GM12801 (cell line): ENCODE results near the gene SMIM38.

Source experiments
- TF ChIP-seq, protein P1 (sequence below): IDR thresholded peaks from one replicate; pipeline ENCODE4 v1.5.1; 2011; ENCODE audit warnings: control low read depth; ENCODE audit not compliant: insufficient read length; ENCODE audit errors: extremely low read depth

The SMIM38 gene

DNA sequence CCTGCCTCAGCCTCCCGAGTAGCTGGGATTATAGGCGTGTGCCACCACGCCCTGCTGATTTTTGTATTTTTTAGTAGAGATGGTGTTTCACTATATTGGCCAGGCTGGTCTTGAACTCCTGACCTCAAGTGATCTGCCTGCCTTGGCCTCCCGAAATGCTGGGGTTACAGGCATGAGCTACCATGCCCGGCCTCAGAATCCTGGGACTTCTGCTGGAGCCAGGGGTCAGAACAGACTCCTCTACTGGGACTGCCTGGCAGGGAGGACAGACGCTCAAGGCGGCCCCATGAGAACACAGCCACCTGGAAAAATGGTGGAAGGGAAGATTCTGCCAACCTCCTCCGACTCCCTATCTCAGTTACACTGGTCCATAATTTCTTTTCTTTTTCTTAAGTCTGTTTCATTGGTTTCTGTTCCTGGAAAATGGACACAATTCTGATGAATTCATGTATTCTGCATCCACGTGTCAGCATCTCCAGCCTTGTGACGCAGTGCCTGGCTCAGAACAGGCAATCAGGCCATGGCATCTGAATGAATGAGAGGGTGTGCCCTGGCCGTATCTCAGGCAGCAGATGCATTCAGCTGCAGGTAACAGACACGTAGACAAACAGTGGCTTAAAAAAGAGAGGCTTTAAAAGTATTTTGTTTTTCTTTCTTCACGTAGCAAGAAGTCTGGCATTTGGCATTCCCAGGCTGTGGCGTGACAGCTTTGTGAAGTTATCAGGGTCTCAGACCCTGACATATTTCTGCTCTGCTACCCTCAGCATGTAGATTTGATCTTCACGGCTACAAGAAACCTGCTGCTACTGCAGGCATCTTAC, 4.8 kb downstream of the SMIM38 start:
- TF ChIP-seq, protein P1, sequence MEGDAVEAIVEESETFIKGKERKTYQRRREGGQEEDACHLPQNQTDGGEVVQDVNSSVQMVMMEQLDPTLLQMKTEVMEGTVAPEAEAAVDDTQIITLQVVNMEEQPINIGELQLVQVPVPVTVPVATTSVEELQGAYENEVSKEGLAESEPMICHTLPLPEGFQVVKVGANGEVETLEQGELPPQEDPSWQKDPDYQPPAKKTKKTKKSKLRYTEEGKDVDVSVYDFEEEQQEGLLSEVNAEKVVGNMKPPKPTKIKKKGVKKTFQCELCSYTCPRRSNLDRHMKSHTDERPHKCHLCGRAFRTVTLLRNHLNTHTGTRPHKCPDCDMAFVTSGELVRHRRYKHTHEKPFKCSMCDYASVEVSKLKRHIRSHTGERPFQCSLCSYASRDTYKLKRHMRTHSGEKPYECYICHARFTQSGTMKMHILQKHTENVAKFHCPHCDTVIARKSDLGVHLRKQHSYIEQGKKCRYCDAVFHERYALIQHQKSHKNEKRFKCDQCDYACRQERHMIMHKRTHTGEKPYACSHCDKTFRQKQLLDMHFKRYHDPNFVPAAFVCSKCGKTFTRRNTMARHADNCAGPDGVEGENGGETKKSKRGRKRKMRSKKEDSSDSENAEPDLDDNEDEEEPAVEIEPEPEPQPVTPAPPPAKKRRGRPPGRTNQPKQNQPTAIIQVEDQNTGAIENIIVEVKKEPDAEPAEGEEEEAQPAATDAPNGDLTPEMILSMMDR, result no peak

DNA sequence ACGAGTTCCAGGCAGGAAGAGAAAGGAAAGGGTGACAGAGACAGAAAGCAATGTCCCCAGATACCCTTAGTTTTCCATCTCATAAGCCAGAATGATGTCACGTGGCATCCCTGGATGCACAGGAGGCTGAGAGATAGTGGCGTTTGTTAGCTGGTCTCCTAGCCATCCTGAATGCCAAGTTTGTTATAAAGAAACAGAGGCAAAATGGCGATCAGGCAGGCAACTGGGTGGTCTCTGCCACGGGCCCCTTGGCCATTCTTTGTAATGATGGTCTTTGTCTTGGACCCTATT, 5.3 kb downstream of the SMIM38 start:
- TF ChIP-seq, protein P1, result no peak

DNA sequence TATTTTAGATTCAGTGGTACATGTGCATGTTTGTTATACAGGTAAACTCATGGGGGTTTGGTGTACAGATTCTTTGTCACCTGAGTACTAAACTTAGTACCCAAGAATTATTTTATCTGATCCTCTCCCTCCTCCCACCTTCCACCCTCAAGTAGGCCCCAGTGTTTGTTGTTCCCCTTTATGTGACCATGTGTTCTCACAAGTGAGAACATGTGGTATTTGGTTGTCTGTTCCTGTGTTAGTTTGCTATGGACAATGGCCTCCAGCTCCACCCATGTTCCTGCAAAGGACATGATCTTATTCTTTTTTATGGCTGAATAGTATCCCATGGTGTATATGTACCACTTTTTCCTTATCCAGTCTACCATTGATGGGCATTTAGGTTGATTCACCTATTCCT, 6.8 kb downstream of the SMIM38 start:
- TF ChIP-seq, protein P1, result no peak

DNA sequence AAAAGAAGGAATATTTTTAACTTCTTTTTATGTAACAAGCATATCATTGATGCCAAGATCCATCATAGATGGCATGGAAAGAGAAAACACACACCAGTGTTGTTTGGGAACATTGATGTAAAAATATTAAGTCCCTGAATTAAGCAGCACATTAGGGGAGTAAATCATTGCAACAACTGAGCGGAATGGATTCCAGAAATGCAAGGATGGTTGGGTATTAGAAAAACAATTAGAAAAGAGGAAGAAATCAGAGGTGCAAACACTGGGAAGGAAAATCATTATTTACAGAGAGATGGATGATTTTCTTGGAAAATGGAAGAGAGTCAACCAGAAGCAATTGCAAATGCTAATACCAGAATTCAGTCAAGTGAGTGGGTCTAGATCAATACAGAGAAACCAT, 8.1 kb downstream of the SMIM38 start:
- TF ChIP-seq, protein P1, result no peak

DNA sequence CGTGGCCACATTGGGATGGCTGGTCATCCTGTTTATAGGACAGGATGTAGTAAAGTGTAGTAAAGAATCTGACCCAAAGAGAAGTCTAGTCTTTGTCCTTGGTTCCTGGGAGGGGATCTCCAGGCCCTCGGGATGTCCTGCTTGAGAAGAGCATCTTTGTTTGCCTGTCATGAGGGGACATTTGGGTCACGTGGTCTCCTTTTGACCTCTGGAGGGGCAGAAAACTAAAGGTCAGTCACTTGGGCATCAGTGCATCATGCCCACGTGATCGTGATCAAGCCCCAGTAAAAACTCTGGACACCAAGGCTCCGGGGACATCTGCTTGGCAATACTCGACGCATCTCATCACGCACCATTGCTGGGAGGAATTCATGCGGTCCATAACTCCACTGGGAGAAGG, 9.1 kb downstream of the SMIM38 start:
- TF ChIP-seq, protein P1, result no peak

DNA sequence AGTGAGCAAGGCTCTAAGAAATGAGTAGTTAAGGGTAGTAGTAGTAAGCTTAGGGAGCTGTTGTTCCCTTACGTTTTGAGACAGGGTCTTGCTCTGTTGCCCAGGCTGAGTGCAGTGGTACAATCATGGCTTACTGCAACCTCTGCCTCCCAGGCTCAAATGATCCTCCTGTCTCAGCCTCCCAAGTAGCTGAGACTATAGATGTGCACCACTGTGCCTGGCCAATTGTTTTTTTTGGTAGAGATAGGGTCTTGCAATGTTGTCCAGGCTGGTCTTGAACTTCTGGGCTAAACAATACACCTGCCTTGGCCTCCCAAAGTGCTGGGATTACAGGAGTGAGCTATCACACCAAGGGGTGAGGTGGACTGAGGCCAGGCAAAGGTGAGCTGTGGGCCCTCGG, 10.0 kb downstream of the SMIM38 start:
- TF ChIP-seq, protein P1, result no peak

DNA sequence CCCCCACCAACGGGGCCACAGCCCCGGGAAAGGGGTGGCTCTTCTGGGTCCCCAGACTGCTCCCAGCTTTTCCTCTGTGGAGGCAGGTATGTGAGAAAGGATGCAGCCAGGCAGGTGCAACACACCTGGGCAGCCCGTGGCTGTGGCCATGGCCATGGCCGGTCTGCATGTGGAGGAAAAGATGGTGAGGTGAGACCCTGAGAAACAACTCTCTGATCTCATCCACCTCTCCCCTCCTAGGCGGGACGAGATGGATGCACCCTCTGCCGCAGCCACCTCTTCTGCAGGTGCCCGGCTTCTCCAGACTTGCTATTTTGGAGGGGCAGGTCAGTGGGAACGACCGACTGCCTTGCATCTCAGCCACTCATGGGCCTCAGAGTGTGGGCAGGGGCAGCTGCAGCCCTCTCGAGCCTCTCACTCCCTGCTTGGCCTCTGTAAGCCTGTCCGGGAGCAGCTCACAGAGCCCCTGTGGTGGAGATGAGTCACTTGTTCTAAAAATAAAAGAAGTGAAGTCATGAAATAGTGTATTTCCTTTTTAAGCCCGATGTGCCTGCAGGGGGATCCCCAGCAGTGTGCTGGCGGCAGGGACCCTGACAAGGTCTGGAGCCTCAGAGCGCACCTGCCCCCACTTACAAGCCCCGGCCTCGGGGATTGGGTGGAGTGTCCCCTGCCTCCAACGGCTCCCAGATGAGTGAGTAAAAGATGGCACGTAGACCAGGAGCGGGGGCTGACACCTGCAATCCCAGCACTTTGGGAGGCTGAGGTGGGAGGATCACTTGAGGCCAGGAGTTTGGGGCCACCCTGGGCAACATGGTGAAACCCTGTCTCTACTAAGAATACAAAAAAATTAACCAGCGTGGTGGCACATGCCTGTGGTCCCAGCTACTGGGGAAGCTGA, 10.7 kb downstream of the SMIM38 start:
- TF ChIP-seq, protein P1, result no peak
